HG03439 (cell line): ENCODE data around the gene TAAR1.
A peak's percentile ranks its signal among the peaks of the same experiment; 100 is the strongest.
"Not testable (repeated sequence)": the region's sequence is repeated elsewhere in the genome, so short reads cannot be mapped to it uniquely, and the experiment has no call there.

Experiments
- ATAC-seq: cut with Tn5 transposase; IDR thresholded peaks from one replicate; pipeline ENCODE4 v1.9.1; 2021; ENCODE audit warnings: mild to moderate bottlenecking, moderate library complexity; ENCODE audit not compliant: unreplicated experiment

The TAAR1 gene

GRCh38 chr6:132659082-132659481 is at the start of gene TAAR1:
TSS of gene TAAR1 (minus strand) at chr6:132659182. CDS start at chr6:132646003, 13,179 bp downstream.
- ATAC-seq: no peak

- ATAC-seq: no peak
These were observed 49.8 kb upstream of the TAAR1 start for GRCh38 chr6:132708771-132709170.

- no peak for ATAC-seq
These were observed 49.0 kb upstream of the TAAR1 start for GRCh38 chr6:132708002-132708401.

- not testable (repeated sequence) for ATAC-seq
These were observed 47.8 kb upstream of the TAAR1 start for GRCh38 chr6:132706756-132707155.

- ATAC-seq: no peak
These were observed 45.0 kb upstream of the TAAR1 start for GRCh38 chr6:132703936-132704335.

- no peak for ATAC-seq
These were observed 39.6 kb upstream of the TAAR1 start for GRCh38 chr6:132698608-132699007.

GRCh38 chr6:132695773-132696172 is 36.8 kb upstream of the TAAR1 start:
- no peak for ATAC-seq

- no peak for ATAC-seq
These were observed 34.5 kb upstream of the TAAR1 start for GRCh38 chr6:132693478-132693877.

- ATAC-seq: no peak
These were observed 31.7 kb upstream of the TAAR1 start for GRCh38 chr6:132690678-132691077.

GRCh38 chr6:132687306-132687705 is 28.3 kb upstream of the TAAR1 start:
- ATAC-seq: no peak

GRCh38 chr6:132686531-132686930 is 27.5 kb upstream of the TAAR1 start:
- no peak for ATAC-seq

- ATAC-seq: no peak
These were observed 26.0 kb upstream of the TAAR1 start for GRCh38 chr6:132685009-132685408.

GRCh38 chr6:132684272-132684671 is 25.3 kb upstream of the TAAR1 start:
- ATAC-seq: no peak

GRCh38 chr6:132683543-132683942 is 24.6 kb upstream of the TAAR1 start:
- no peak for ATAC-seq

GRCh38 chr6:132679094-132679493 is 20.1 kb upstream of the TAAR1 start:
- not testable (repeated sequence) for ATAC-seq

GRCh38 chr6:132675749-132676148 is 16.8 kb upstream of the TAAR1 start:
- no peak for ATAC-seq

GRCh38 chr6:132675002-132675401 is 16.0 kb upstream of the TAAR1 start:
- no peak for ATAC-seq

GRCh38 chr6:132673376-132674094 is 14.6 kb upstream of the TAAR1 start:
- no peak for ATAC-seq

- ATAC-seq: no peak
These were observed 12.3 kb upstream of the TAAR1 start for GRCh38 chr6:132671295-132671694.

- peak; percentile 56 for ATAC-seq
These were observed 10.8 kb upstream of the TAAR1 start for GRCh38 chr6:132669690-132670291.

- ATAC-seq: no peak
These were observed 7.1 kb upstream of the TAAR1 start for GRCh38 chr6:132666118-132666517.

GRCh38 chr6:132664309-132665034 is 5.5 kb upstream of the TAAR1 start:
- no peak for ATAC-seq
